Right atrium auricular region (tissue), 2 donors: ENCODE data around the gene ZNF341. TPM values are rescaled to one million over a fixed set of nuclear protein-coding genes. Genes with fewer than 3 reads are reported as not detected.
"Not testable (repeated sequence)": the region's sequence is repeated elsewhere in the genome, so short reads cannot be mapped to it uniquely, and the experiment has no call there.

Experiments used
- DNase-seq: peaks from one replicate; pipeline ENCODE4 v3.0.0-alpha.2; 2019; ENCODE audit warnings: low spot score
- H3K27ac ChIP-seq, 2 donors: fragments of 200-600 bp; sonication (generic); 1 replicate in 1 of 2; 2 replicates in 1 of 2; pipeline ENCODE4 v1.5.1; 2016 to 2019
- H3K27me3 ChIP-seq, 2 donors: fragments of 200-600 bp; sonication (generic); one replicate each; pipeline versions ENCODE4 v1.5.1 to v1.6.0; 2017 to 2019
- H3K36me3 ChIP-seq: fragments of 200-600 bp; sonication (generic); one replicate; pipeline ENCODE4 v1.5.1; 2016
- H3K4me1 ChIP-seq, 2 donors: fragments of 200-600 bp; sonication (generic); one replicate each; pipeline versions ENCODE4 v1.5.1 to v1.6.0; 2017 to 2019
- H3K4me3 ChIP-seq, 2 donors: fragments of 200-600 bp; sonication (generic); 1 replicate in 1 of 2; 2 replicates in 1 of 2; pipeline ENCODE4 v1.5.1; 2017 to 2019; ENCODE audit warnings: mild to moderate bottlenecking in 1 of 2, moderate library complexity in 1 of 2
- H3K9me3 ChIP-seq, 2 donors: fragments of 200-600 bp; sonication (generic); one replicate each; pipeline ENCODE4 v1.5.1; 2019
- CTCF ChIP-seq, 2 donors: fragments of 200-600 bp; sonication (generic); IDR thresholded peaks; one replicate each; pipeline ENCODE4 v1.5.1; 2019; ENCODE audit warnings: antibody characterized with exemption in 2 of 2
- total RNA-seq, 2 donors: library from RNA; depleted of rRNA; stranded (reverse); fragments of >200 nt; gene quantifications; one replicate each; pipeline ENCODE4 v1.1.0, GENCODE V29; 2016

Gene ZNF341
- total RNA-seq, 2 donors from 2014 or later: 1.0 to 1.8 TPM

- TF ChIP-seq CTCF (IDR thresholded peaks at IDR 0.05): no peak
- Histone ChIP-seq H3K27me3 (no peaks in the 10 kb centered on the region), H3K27ac (peak overlapping the region in 1 of 2 donors; percentile 35), H3K4me1 (peaks cover 0 to 23% of the 10 kb centered on the region in 2 donors), H3K36me3 (no peaks in the 10 kb centered on the region), H3K4me3 (no peak overlapping the region), H3K9me3 (no peaks in the 10 kb centered on the region)
- no peak for DNase-seq
Observed at GRCh38 chr20:33693289-33693688, 38.5 kb upstream of the ZNF341 start.

- peak overlapping the region; percentile 35 for H3K27ac ChIP-seq
- DNase-seq: peak; percentile 75
- no peak overlapping the region for H3K4me3 ChIP-seq
Observed at GRCh38 chr20:33693741-33694638, 37.8 kb upstream of the ZNF341 start.

GRCh38 chr20:33694639-33695012, 37.2 kb upstream of the ZNF341 start:
- TF ChIP-seq CTCF (IDR thresholded peaks at IDR 0.05): no peak
- no peaks in the 10 kb centered on the region for H3K27me3 ChIP-seq
- no peaks in the 10 kb centered on the region for H3K36me3 ChIP-seq
- H3K27ac ChIP-seq: peak overlapping the region in 1 of 2 donors; percentile 35
- H3K9me3 ChIP-seq: no peaks in the 10 kb centered on the region
- no peak overlapping the region for H3K4me3 ChIP-seq
- no peak for DNase-seq
- H3K4me1 ChIP-seq: peaks cover 0 to 13% of the 10 kb centered on the region in 2 donors

More at GRCh38 chr20:33693741-33694638, 37.8 kb upstream of the ZNF341 start:
- peaks cover 0 to 19% of the 10 kb centered on the region in 2 donors for H3K4me1 ChIP-seq
- no peak for TF ChIP-seq CTCF (IDR thresholded peaks at IDR 0.05)
- H3K9me3 ChIP-seq: no peaks in the 10 kb centered on the region
- no peaks in the 10 kb centered on the region for H3K27me3 ChIP-seq
- no peaks in the 10 kb centered on the region for H3K36me3 ChIP-seq

GRCh38 chr20:33696448-33696847, 35.3 kb upstream of the ZNF341 start:
- DNase-seq: no peak
- H3K4me3 ChIP-seq: no peak overlapping the region
- no peaks in the 10 kb centered on the region for H3K36me3 ChIP-seq
- no peaks in the 10 kb centered on the region for H3K9me3 ChIP-seq
- H3K4me1 ChIP-seq: peaks cover 0 to 8% of the 10 kb centered on the region in 2 donors
- TF ChIP-seq CTCF (IDR thresholded peaks at IDR 0.05): no peak
- H3K27ac ChIP-seq: no peak overlapping the region
- H3K27me3 ChIP-seq: no peaks in the 10 kb centered on the region

- no peak for DNase-seq
- H3K27ac ChIP-seq: no peak overlapping the region
- no peaks in the 10 kb centered on the region for H3K36me3 ChIP-seq
- no peak for TF ChIP-seq CTCF (IDR thresholded peaks at IDR 0.05)
- no peak overlapping the region for H3K4me3 ChIP-seq
- H3K4me1 ChIP-seq: peaks cover 0 to 8% of the 10 kb centered on the region in 2 donors
- H3K9me3 ChIP-seq: no peaks in the 10 kb centered on the region
- no peaks in the 10 kb centered on the region for H3K27me3 ChIP-seq
Observed at GRCh38 chr20:33697129-33697528, 34.7 kb upstream of the ZNF341 start.

- DNase-seq, H3K9me3 ChIP-seq, H3K4me1 ChIP-seq: not testable (repeated sequence)
Observed at GRCh38 chr20:33698966-33699365, 32.8 kb upstream of the ZNF341 start.

GRCh38 chr20:33700696-33701441, 30.9 kb upstream of the ZNF341 start:
- H3K27me3 ChIP-seq, H3K4me3 ChIP-seq, DNase-seq, H3K27ac ChIP-seq, H3K9me3 ChIP-seq, H3K36me3 ChIP-seq, H3K4me1 ChIP-seq: not testable (repeated sequence)

More at GRCh38 chr20:33698966-33699365, 32.8 kb upstream of the ZNF341 start:
- H3K4me3 ChIP-seq, H3K27me3 ChIP-seq, H3K36me3 ChIP-seq, H3K27ac ChIP-seq: not testable (repeated sequence)
